Natural killer cell (primary cell): ENCODE results near the gene USP48. TPM values are rescaled to one million over a fixed set of nuclear protein-coding genes. Genes with fewer than 3 reads are reported as not detected.
"Not testable (repeated sequence)": the region's sequence is repeated elsewhere in the genome, so short reads cannot be mapped to it uniquely, and the experiment has no call there.

ENCODE experiments used
- ATAC-seq, 3 donors: fragments of 150-1000 bp in 2 of 3; fragments of 200-7000 bp in 1 of 3; cut with Tn5 transposase; 1 replicate in 1 of 3; 2 replicates in 2 of 3; pipeline ENCODE4 v1.10.0; 2021; ENCODE audit warnings: mild to moderate bottlenecking in 2 of 3, moderate library complexity in 2 of 3
- DNase-seq, 2 donors: peaks; one replicate each; pipeline versions ENCODE4 v3.0.0 to v3.0.0-alpha.2; 2013 to 2021; ENCODE audit warnings: mixed read lengths in 1 of 2
- H3K27ac ChIP-seq: one replicate; pipeline ENCODE4 v1.5.1; 2013; ENCODE audit warnings: mild to moderate bottlenecking, low read length
- H3K27me3 ChIP-seq: one replicate; pipeline ENCODE4 v1.6.1; 2013; ENCODE audit warnings: low read length; ENCODE audit not compliant: control insufficient read depth, insufficient read depth
- H3K36me3 ChIP-seq: one replicate; pipeline ENCODE4 v1.6.1; 2013; ENCODE audit warnings: low read length; ENCODE audit not compliant: control insufficient read depth, insufficient read depth
- H3K4me1 ChIP-seq: one replicate; pipeline ENCODE4 v1.6.1; 2013; ENCODE audit warnings: low read length; ENCODE audit not compliant: control insufficient read depth, insufficient read depth
- H3K4me3 ChIP-seq: one replicate; pipeline ENCODE4 v1.5.1; 2013; ENCODE audit warnings: low read length
- H3K9me3 ChIP-seq: one replicate; pipeline ENCODE4 v1.6.1; 2013; ENCODE audit warnings: low read length; ENCODE audit not compliant: control insufficient read depth, insufficient read depth
- H3K27ac Mint-ChIP-seq, 2 donors: one replicate each; pipeline ENCODE4 v1.8.0; 2022; ENCODE audit warnings: mild to moderate bottlenecking in 2 of 2, mixed read lengths in 2 of 2, moderate library complexity in 1 of 2
- H3K27me3 Mint-ChIP-seq, 2 donors: one replicate each; pipeline ENCODE4 v1.8.0; 2022; ENCODE audit warnings: low read depth in 2 of 2, mixed read lengths in 2 of 2
- H3K36me3 Mint-ChIP-seq: one replicate; pipeline ENCODE4 v1.8.0; 2022; ENCODE audit warnings: mixed read lengths
- H3K4me1 Mint-ChIP-seq, 2 donors: one replicate each; pipeline ENCODE4 v1.8.0; 2022; ENCODE audit warnings: mixed read lengths in 2 of 2
- H3K4me3 Mint-ChIP-seq: one replicate; pipeline ENCODE4 v1.8.0; 2022; ENCODE audit warnings: mild to moderate bottlenecking, moderate library complexity, mixed read lengths
- H3K9me3 Mint-ChIP-seq, 2 donors: one replicate each; pipeline ENCODE4 v1.8.0; 2022; ENCODE audit warnings: mixed read lengths in 2 of 2
- WGBS: methylation state at CpG from one replicate; pipeline ENCODE4 v1.1.7; 2013; ENCODE audit warnings: missing lambda C conversion rate; ENCODE audit not compliant: insufficient coverage; 5-methylcytosine and 5-hydroxymethylcytosine counted together
- intact Hi-C: fragments of 100-400 bp; cut with micrococcal nuclease; formaldehyde crosslinking; loops from one replicate; pipeline ENCODE4 v1.14.2; 2022
- total RNA-seq, 4 donors: library from RNA; stranded (reverse); fragments of 120-200 nt in 1 of 4; gene quantifications; one replicate each; pipeline versions ENCODE4 v1.2.3 to v1.2.4, GENCODE V29; 2013 to 2022
- TF ChIP-seq, protein P1 (sequence below): fragments of 200-600 bp; IDR thresholded peaks from one replicate; pipeline ENCODE4 v1.8.0; 2022; ENCODE audit warnings: antibody characterized with exemption

The USP48 gene
- total RNA-seq, 3 donors from 2014 or later (not counting 1 experiment from before 2014, with no cell fraction given), result 71.4 to 127 (median 90.5) TPM

- no peaks in the 10 kb centered on the region for H3K27me3 ChIP-seq
- H3K9me3 Mint-ChIP-seq, result no peaks in the 10 kb centered on the region
- ATAC-seq, result no peak
Observed at GRCh38 chr1:21631944-21632887, 150.7 kb downstream of the USP48 start.

DNA sequence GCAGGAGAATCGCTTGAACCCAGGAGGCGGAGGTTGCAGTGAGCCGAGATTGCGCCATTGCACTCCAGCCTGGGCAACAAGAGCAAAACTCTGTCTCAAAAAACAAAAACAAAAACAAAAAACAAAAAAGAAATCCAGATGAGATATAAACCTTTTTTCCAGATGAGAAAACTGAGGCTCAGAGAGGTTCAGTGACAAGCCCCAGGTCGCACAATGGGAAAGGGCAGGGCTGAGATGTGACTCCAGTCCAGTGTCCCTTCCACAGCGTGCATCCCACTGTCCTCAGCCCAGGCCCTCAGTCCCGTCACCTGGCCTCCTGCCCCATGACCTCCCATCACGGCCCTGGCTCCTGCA lies 151.4 kb downstream of the USP48 start:
- ATAC-seq, H3K9me3 Mint-ChIP-seq, H3K4me3 ChIP-seq, DNase-seq, H3K4me1 ChIP-seq, H3K4me3 Mint-ChIP-seq, H3K27me3 Mint-ChIP-seq, H3K9me3 ChIP-seq, H3K36me3 Mint-ChIP-seq, H3K27ac Mint-ChIP-seq, H3K36me3 ChIP-seq, intact Hi-C loops, H3K4me1 Mint-ChIP-seq, H3K27me3 ChIP-seq, H3K27ac ChIP-seq: not testable (repeated sequence)
- 84% methylated on average over 8 of the region's 8 CpGs for whole genome bisulfite sequencing

More at GRCh38 chr1:21631944-21632887, 150.7 kb downstream of the USP48 start:
- Mint-ChIP-seq H3K27ac (no peak overlapping the region), H3K36me3 (no peaks in the 10 kb centered on the region), H3K27me3 (peaks cover 0 to 8% of the 10 kb centered on the region in 2 donors), H3K4me3 (no peak overlapping the region), H3K4me1 (no peaks in the 10 kb centered on the region)
- intact Hi-C loops, result no loop called here
- DNase-seq, result no peak
- no peaks in the 10 kb centered on the region for H3K36me3 ChIP-seq
- 74% methylated on average over 18 of the region's 19 CpGs for WGBS
- no peak overlapping the region for H3K4me3 ChIP-seq
- no peak overlapping the region for H3K27ac ChIP-seq
- H3K9me3 ChIP-seq, result no peaks in the 10 kb centered on the region
- H3K4me1 ChIP-seq, result no peaks in the 10 kb centered on the region
- TF ChIP-seq, protein P1, sequence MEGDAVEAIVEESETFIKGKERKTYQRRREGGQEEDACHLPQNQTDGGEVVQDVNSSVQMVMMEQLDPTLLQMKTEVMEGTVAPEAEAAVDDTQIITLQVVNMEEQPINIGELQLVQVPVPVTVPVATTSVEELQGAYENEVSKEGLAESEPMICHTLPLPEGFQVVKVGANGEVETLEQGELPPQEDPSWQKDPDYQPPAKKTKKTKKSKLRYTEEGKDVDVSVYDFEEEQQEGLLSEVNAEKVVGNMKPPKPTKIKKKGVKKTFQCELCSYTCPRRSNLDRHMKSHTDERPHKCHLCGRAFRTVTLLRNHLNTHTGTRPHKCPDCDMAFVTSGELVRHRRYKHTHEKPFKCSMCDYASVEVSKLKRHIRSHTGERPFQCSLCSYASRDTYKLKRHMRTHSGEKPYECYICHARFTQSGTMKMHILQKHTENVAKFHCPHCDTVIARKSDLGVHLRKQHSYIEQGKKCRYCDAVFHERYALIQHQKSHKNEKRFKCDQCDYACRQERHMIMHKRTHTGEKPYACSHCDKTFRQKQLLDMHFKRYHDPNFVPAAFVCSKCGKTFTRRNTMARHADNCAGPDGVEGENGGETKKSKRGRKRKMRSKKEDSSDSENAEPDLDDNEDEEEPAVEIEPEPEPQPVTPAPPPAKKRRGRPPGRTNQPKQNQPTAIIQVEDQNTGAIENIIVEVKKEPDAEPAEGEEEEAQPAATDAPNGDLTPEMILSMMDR, result no peak

DNA sequence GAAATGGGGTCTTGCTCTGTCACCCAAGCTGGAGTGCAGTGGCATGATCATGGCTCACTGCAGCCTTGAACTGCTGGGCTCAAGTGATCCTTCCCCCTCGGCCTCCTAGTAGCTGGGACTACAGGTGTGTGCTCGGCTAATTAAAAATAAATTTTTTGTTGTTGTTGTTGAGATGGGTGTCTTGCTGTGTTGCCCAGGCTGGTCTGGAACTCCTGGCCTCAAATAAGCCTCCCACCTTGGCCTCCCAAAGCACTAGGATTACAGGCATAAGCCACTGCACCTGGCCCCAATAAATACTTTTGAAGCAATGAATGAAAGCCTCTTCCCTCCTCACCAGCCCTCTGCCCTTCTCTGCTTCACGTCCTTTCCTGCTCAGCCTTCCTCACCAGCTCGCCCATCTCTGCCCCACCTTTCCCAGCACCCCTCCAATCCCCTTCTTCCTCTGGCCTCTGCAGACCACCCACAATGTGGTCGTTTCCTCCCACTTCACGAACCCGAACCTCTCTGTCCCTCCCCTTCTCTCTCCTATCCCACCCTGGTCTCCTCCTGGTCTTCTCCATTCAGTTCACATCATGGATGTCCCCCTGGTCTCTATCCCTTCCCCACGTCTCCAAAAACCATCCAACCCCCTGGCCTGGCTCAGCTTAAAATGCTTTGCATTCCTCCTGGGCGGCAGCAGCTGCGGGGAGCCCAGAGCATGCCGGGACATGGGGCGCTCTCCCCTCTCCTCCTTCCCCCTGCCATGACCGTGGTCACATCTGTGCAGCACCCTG lies 152.2 kb downstream of the USP48 start:
- no peak overlapping the region for H3K27ac Mint-ChIP-seq
- no peaks in the 10 kb centered on the region for H3K4me1 ChIP-seq
- H3K4me3 Mint-ChIP-seq, result no peak overlapping the region
- H3K27me3 ChIP-seq, result no peaks in the 10 kb centered on the region
- H3K4me1 Mint-ChIP-seq, result no peaks in the 10 kb centered on the region
- no peaks in the 10 kb centered on the region for H3K36me3 ChIP-seq
- TF ChIP-seq, protein P1, result no peak
- no peaks in the 10 kb centered on the region for H3K9me3 ChIP-seq
- 74% methylated on average over 12 of the region's 13 CpGs for WGBS
- no peak overlapping the region for H3K4me3 ChIP-seq
- no peaks in the 10 kb centered on the region for H3K9me3 Mint-ChIP-seq
- H3K36me3 Mint-ChIP-seq, result no peaks in the 10 kb centered on the region
- no peak overlapping the region for H3K27ac ChIP-seq
- intact Hi-C loops, result no loop called here
- peaks cover 0 to 8% of the 10 kb centered on the region in 2 donors for H3K27me3 Mint-ChIP-seq
- no peak for DNase-seq
- ATAC-seq, result no peak

GRCh38 chr1:21629971-21630370 lies 153.0 kb downstream of the USP48 start:
- H3K4me3 Mint-ChIP-seq, result no peak overlapping the region
- Histone ChIP-seq H3K36me3 (no peaks in the 10 kb centered on the region), H3K4me3 (no peak overlapping the region), H3K27me3 (no peaks in the 10 kb centered on the region), H3K27ac (no peak overlapping the region), H3K4me1 (no peaks in the 10 kb centered on the region), H3K9me3 (no peaks in the 10 kb centered on the region)
- no peak overlapping the region for H3K27ac Mint-ChIP-seq
- no peaks in the 10 kb centered on the region for H3K36me3 Mint-ChIP-seq
- TF ChIP-seq, protein P1, result no peak
- H3K27me3 Mint-ChIP-seq, result peaks cover 0 to 8% of the 10 kb centered on the region in 2 donors
- H3K4me1 Mint-ChIP-seq, result no peaks in the 10 kb centered on the region
- H3K9me3 Mint-ChIP-seq, result no peaks in the 10 kb centered on the region
- WGBS, result 100% methylated on average over 4 of the region's 4 CpGs
- DNase-seq (no peak), ATAC-seq (no peak)
- intact Hi-C loops, result no loop called here
